Stimulated activated CD4-positive, alpha-beta T cell treated with anti-CD3 and anti-CD28 coated beads, TNF-alpha, amount 100 ng/mL, for 48 hours (primary cell): ENCODE measurements around the gene ADTRP.
"Not testable (repeated sequence)": the region's sequence is repeated elsewhere in the genome, so short reads cannot be mapped to it uniquely, and the experiment has no call there.

ENCODE experiments used
- DNase-seq, 3 donors: peaks; one replicate each; pipeline ENCODE4 v3.0.0-alpha.2; 2020; ENCODE audit warnings: low read depth in 3 of 3

The ADTRP gene

GRCh38 chr6:11699576-11699975, 79.0 kb downstream of the ADTRP start:
- no peak for DNase-seq

- no peak for DNase-seq
These were observed 85.9 kb downstream of the ADTRP start for GRCh38 chr6:11692451-11693376.

- DNase-seq = no peak
These were observed 88.8 kb downstream of the ADTRP start for GRCh38 chr6:11689847-11690246.

DNA sequence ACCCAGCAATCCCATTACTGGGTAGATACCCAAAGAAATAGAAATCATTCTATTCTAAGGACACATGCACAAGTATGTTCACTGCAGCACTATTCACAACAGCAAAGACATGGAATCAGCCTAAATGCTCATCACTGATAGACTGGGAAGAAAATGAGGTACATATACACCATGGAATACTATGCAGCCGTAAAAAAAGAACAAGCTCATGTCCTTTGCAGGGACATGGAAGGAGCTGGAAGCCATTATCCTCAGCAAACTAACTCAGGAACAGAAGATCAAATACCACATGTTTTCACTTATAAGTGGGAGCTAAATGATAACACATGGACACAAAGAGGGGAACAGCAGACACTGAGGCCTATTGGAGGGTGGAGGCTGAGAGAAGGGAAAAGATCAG, 89.2 kb downstream of the ADTRP start:
- not testable (repeated sequence) for DNase-seq

DNA sequence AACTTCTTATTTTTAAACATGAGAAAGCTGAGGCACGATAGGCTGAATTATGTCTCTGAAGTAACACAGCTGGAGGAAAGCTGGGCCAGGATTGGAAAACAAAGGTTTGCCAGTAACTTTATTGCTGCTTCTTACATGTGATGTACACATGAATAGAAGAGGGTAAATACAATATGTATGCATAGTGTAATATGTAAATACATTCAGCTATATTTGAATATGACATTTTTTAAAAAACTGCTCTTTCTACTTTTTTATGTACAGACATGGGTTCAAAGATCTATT, 90.2 kb downstream of the ADTRP start:
- DNase-seq = no peak

- no peak for DNase-seq
These were observed 93.0 kb downstream of the ADTRP start for GRCh38 chr6:11685481-11686093.

- no peak for DNase-seq
These were observed 93.6 kb downstream of the ADTRP start for GRCh38 chr6:11684901-11685480.

DNA sequence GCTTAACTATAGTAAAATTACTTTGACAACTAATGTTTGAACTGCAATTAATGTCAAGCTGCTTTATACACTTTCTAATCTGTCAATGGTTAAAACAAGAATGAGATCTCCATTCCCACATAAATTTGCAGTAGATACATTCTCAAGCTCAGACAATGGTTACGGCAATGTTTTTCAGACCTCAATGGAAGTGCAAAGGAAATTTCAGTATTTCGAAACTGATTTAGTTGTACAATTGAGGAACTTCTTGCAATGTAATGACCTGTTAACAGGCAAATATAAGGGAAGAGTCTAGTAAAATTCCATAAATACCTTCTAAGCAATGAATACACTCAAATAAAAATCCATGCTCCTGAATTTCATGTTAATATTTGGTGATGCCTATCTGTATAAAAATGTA, 94.7 kb downstream of the ADTRP start:
- DNase-seq = no peak

DNA sequence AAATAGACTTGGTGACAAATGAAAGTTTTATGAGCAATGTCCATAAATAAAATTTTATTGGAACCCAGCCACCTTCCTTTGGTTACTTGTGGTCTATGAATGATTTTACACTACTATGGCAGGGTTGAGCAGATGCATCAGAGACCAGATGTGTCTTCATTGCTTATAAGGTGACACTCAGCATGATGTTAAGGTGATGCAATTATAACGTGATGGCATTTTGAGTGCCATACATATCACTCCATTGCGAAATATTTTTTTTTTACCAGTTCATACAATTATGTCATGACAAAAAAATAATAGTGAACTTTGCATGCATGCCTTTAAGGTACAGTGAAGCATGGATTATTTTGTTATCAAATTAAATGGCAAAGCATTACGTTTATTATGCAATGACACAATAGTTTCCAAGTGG, 96.0 kb downstream of the ADTRP start:
- no peak for DNase-seq

DNA sequence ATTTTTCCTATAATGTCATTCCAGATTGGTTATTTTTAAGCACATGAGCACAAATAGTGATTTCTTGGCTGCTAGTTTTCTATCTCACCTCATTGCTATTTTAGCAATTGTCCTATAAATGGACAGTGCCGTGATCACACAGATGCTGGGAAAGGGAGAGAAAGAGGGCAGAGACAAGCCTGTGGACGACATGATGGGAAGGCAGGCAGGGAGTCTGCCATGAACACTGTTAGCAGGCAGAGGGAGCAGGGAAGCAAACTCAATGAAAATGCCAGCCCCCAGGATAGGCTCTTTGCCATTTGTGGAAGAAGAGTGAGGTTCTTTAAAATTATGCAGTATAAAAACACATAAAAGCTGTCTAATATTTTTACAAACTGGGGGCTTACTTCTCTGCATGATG, 96.8 kb downstream of the ADTRP start:
- DNase-seq = no peak

DNA sequence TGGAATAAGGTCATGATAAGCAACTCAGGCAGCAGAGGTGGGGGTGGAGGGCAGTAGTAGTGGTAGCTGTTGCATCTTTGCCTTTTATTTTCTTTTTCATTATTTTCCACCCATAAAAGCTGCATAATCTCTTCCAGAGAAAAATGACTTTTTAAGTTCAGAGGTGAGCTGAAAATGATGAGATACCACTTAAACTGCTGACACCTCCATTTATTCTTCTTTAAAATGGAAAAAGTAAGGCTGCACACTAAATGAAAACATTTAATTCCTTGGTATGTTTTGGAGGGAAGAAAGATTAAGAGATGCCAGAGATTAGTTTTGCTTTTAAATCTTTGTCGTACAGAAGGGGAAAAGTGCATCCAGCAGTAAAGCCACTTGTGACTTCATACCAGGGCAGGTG, 97.2 kb downstream of the ADTRP start:
- no peak for DNase-seq

DNA sequence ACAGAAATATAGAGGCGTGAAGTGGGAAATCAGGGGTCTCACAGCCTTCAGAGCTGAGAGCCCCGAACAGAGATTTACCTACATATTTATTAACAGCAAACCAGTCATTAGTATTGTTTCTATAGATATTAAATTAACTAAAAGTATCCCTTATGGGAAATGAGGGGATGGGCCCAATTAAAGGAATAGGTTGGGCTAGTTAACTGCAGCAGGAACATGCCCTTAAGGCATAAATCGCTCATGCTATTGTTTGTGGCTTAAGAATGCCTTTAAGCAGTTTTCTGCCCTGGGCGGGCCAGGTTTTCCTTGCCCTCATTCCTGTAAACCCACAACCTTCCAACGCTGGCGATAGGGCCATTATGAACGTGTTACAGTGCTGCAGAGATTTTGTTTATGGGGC, 98.1 kb downstream of the ADTRP start:
- DNase-seq = not testable (repeated sequence)

- DNase-seq = no peak
These were observed 99.5 kb downstream of the ADTRP start for GRCh38 chr6:11679099-11679498.

DNA sequence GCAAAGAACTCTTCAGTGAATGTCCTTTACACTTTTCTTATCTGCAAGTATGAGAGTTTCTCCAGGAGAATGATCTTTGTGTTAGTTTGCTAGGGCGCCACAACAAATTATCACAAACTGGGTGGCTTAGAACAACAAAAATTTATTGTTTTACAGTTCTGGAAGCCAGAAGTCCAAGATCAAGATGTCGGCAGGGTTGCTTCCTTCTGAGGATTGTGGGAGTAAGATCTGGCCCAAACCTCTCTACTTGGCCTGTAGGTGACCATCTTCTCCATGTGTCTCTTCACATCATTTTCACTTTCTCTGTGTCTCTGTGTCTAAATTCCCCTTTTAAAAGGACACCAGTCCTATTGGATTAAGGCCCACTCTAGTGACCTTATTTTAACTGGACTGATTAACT, 103.0 kb downstream of the ADTRP start:
- no peak for DNase-seq

DNA sequence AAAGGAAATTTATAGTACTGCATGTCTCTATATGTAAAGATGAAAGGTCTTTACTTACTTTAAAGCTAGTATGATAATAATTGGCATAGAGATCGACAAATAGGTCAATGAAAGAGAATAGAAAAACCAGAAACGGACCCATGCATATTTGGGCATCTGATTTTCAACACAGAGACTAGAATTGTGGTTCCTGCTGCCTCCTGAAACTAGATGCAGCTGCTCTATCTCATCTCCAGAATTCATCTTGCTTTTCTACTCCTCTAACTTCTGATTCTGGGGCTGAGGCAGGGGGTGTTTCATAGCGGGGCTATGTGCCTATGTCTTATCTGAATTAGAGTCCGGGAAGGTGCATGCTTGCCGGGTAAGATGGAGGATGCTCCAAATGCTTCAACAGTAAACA, 105.9 kb downstream of the ADTRP start:
- no peak for DNase-seq

- DNase-seq = no peak
These were observed 106.3 kb downstream of the ADTRP start for GRCh38 chr6:11672256-11672655.

DNA sequence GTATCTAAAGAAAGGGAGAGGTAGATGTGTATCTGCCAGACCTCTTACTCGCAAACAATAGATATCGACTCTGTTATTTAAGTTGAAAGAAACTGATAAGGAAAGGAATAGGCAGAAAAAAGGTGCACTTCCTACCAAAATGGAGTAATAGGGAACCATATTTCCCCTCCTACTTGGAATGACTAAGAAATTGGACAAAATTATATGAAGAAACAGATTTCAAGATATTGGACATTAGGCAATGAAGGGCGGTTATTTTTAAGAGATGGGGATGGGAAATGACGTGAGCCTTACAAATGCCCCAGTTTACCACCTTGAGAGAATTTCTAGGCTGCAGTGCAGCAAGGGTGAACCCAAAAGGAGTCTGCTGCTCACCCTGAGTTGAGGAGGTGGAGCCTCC, 108.9 kb downstream of the ADTRP start:
- no peak for DNase-seq

- no peak for DNase-seq
These were observed 110.1 kb downstream of the ADTRP start for GRCh38 chr6:11668455-11668854.

- no peak for DNase-seq
These were observed 110.7 kb downstream of the ADTRP start for GRCh38 chr6:11667876-11668275.

DNA sequence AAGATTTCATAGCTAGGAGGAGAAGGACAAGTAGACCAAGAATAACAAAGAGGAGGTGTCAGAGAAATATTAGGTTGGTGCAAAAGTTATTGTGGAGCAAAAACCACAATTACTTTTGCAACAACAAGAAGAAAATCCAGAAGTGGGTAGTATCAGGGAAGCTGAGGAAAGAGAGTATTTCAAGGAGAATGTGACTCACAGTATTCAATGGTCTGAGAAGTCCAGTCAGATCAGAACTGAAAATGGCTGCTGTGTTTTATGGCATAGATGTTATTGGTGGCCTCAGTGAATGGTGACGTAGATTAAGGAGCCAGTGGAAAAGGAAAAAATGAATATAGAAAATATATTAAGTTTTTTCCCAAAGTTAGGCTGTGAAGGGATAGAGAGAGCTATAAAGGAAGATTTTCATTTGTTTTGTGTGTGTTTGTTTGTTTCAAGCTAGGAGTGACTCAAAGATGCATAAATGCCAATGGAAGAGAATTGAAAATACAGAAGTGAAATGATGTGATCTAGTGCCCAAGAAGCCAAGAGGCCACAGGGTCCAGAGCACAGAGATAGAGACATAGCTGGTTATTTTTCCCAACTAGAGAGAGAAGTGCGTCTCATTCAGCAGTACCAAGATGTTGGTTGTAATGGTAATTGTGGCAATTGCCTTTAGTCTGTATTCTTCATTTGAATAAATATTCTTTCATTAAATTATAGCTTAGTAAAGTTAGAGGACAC, 112.8 kb downstream of the ADTRP start:
- DNase-seq = no peak
